ENCODE results near the gene RTEL1. TPM values are rescaled to one million over a fixed set of nuclear protein-coding genes. Genes with fewer than 3 reads are reported as not detected.
"Not testable (repeated sequence)": the region's sequence is repeated elsewhere in the genome, so short reads cannot be mapped to it uniquely, and the experiment has no call there.

RTEL1 gene
- polyA plus RNA-seq, 1 experiment: 11.3 TPM

DNA sequence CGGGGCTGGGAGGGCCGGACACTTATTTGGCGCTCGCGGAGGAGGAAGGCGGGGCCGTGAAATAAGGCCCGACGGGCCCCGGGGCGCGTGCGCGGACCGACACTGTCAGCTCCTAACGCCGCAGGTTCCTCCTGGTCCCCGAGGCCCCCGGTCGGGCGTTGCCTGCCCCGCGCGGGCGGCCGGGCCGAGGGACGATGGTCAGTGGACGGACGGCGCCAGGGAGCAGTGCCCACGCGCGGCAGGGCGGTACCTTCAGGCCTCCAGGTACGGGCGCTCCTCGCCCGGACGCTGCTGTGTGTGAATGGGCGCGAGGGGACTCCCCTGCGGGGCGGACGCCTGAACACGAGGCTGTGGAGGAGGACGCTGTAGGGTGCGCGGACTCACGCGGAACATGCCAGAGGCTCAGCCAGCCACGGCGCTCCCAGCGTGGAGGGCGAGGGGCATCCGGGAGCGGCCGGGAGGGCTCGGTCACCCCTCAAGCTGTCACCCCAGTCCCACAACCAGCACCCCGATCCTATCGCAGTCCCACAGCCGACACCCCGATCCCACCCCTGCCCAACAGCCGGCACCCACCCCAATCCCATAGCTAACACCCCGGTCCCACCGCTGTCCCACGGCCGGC, 30.9 kb upstream of the RTEL1 start:
- peak; percentile 74 for DNase-seq (ENCODE audit: low read depth, low spot score)
- H3K27ac ChIP-seq (ENCODE audit: low read depth, low read length): peak overlapping the region; percentile 39
- POLR2A ChIA-PET: interaction anchor here (0.6 to 1.4 kb wide), 11 partner anchors 11 to 595 kb away, joined by 3 to 9 read pairs (median 4); partner anchors contain the start of genes HELZ2, PTK6, RTEL1 and STMN3
- TF ChIP-seq, protein P1, sequence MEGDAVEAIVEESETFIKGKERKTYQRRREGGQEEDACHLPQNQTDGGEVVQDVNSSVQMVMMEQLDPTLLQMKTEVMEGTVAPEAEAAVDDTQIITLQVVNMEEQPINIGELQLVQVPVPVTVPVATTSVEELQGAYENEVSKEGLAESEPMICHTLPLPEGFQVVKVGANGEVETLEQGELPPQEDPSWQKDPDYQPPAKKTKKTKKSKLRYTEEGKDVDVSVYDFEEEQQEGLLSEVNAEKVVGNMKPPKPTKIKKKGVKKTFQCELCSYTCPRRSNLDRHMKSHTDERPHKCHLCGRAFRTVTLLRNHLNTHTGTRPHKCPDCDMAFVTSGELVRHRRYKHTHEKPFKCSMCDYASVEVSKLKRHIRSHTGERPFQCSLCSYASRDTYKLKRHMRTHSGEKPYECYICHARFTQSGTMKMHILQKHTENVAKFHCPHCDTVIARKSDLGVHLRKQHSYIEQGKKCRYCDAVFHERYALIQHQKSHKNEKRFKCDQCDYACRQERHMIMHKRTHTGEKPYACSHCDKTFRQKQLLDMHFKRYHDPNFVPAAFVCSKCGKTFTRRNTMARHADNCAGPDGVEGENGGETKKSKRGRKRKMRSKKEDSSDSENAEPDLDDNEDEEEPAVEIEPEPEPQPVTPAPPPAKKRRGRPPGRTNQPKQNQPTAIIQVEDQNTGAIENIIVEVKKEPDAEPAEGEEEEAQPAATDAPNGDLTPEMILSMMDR (IDR thresholded peaks at IDR 0.05; ENCODE audit: low read depth, low read length): no peak
- CTCF ChIA-PET: interaction anchor here (0.7 to 0.8 kb wide), 2 partner anchors 91 to 278 kb away, joined by 4 to 5 read pairs; no protein-coding TSS in a partner anchor
- no peaks in the 10 kb centered on the region for H3K9me3 ChIP-seq (ENCODE audit: control insufficient read depth, insufficient read depth, low read length)
- H3K4me3 ChIP-seq (ENCODE audit: low read depth, low read length): peak overlapping the region; percentile 89
- no peaks in the 10 kb centered on the region for H3K27me3 ChIP-seq (ENCODE audit: control insufficient read depth, insufficient read depth, low read length)

DNA sequence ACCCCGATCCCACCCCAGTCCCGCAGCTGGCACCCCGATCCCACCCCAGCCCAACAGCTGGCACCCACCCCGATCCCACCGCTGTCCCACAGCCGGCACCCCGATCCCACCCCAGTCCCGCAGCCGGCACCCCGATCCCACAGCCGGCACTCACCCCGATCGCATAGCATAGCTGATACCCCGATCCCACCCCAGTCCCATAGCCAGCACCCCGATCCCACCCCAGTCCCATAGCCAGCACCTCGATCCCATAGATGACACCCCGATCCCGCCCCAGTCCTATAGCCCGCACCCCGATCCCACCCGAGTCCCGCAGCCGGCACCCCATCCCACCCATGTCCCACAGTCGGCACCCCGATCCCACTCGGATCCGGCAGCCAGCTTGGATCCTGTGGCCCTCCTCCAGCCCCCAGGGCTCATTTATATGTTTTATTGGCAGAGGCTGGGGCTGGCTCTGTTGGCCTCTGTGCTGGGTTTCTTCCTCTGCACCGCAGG, 30.3 kb upstream of the RTEL1 start:
- DNase-seq (ENCODE audit: low read depth, low spot score): no peak
- Histone ChIP-seq H3K27ac (ENCODE audit: low read depth, low read length) (no peak overlapping the region), H3K27me3 (ENCODE audit: control insufficient read depth, insufficient read depth, low read length) (no peaks in the 10 kb centered on the region), H3K4me3 (ENCODE audit: low read depth, low read length) (peak overlapping the region; percentile 89), H3K9me3 (ENCODE audit: control insufficient read depth, insufficient read depth, low read length) (no peaks in the 10 kb centered on the region)
- TF ChIP-seq, protein P1 (IDR thresholded peaks at IDR 0.05; ENCODE audit: low read depth, low read length): no peak
- CTCF ChIA-PET: interaction anchor here (0.7 to 0.8 kb wide), 2 partner anchors 91 to 278 kb away, joined by 4 to 5 read pairs; no protein-coding TSS in a partner anchor
- POLR2A ChIA-PET: interaction anchor here (0.6 to 1.4 kb wide), 6 partner anchors 10 to 595 kb away, joined by 3 to 9 read pairs (median 5); partner anchors contain the start of genes RTEL1 and TPD52L2

DNA sequence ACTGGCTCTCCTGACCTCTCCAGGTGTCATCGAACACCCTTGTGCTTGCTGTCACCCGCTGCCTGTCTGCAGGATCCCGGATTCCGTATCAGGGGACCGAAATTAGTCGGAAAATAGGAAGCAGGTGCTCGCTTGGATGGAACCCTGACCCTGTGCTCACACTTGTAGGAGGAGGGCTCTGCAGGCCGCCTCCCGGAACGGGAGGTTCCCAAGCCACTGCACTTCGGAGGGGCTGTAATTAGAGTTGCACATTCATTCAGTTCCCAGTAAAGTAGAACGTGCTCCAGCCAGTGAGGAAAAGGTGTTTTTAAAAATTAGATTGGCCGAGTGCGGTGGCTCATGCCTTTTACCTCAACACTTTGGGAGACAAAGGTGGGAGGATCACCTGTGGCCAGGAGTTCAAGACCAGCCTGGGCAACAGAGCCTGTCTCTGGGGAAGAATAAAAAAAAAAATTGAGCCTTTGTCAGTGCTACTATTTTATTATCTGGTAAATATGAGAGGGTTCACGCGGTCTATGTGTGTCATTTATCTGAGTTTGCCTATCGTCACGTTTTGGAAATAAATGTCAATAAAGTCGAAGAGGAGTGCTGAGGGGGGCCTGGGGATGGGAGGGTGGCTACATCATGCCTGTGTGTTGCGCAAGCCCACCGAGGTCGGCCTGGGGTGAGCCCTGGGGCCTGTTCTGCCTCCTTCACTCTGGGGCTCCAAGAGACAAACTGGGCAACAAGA, 29.7 kb upstream of the RTEL1 start:
- no peak overlapping the region for H3K27ac ChIP-seq (ENCODE audit: low read depth, low read length)
- CTCF ChIA-PET: interaction anchor here (0.8 kb wide), 1 partner anchor 277 kb away, joined by 5 read pairs; no protein-coding TSS in a partner anchor
- TF ChIP-seq, protein P1 (IDR thresholded peaks at IDR 0.05; ENCODE audit: low read depth, low read length): no peak
- no peaks in the 10 kb centered on the region for H3K9me3 ChIP-seq (ENCODE audit: control insufficient read depth, insufficient read depth, low read length)
- peak overlapping the region; percentile 89 for H3K4me3 ChIP-seq (ENCODE audit: low read depth, low read length)
- POLR2A ChIA-PET: interaction anchor here (0.6 kb wide), 1 partner anchor 424 kb away, joined by 7 read pairs; no protein-coding TSS in a partner anchor
- DNase-seq (ENCODE audit: low read depth, low spot score): peak; percentile 16
- no peaks in the 10 kb centered on the region for H3K27me3 ChIP-seq (ENCODE audit: control insufficient read depth, insufficient read depth, low read length)

DNA sequence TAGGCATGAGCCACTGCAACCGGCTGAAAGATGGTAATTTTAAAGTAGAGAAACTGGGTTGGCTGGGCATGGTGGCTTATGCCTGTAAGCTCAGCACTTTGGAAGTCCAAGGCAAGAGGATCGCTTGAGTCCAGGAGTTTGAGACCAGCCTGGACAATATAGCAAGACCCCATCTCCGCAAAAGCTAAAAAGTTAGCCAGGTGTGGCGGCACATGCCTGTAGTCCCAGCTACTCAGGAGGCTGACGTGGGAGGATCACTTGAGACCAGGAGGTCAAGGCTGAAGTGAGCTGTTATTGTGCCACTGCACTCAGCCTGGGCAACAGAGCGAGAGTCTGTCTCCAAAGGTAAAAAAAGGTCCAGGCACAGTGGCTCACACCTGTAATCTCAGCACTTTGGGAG, 27.2 kb upstream of the RTEL1 start:
- H3K4me3 ChIP-seq (ENCODE audit: low read depth, low read length); POLR2A ChIA-PET; DNase-seq (ENCODE audit: low read depth, low spot score); H3K27me3 ChIP-seq (ENCODE audit: control insufficient read depth, insufficient read depth, low read length); H3K9me3 ChIP-seq (ENCODE audit: control insufficient read depth, insufficient read depth, low read length); H3K27ac ChIP-seq (ENCODE audit: low read depth, low read length); CTCF ChIA-PET: not testable (repeated sequence)

DNA sequence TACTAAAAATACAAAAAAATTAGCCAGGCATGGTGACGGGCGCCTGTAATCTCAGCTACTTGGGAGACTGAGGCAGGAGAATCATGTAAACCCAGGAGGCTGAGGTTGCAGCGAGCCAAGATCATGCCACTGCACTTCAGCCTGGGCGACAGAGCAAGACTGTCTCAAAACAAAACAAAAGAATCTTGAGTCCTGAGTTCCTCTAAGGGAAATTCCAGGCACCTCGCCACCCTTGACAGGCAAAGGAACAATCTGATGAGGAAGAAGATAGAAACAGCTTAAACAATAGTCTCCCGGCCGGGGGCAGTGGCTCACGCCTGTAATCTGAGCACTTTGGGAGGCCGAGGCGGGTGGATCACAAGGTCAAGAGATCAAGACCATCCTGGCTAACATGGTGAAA, 26.7 kb upstream of the RTEL1 start:
- CTCF ChIA-PET; H3K4me3 ChIP-seq (ENCODE audit: low read depth, low read length); POLR2A ChIA-PET; H3K9me3 ChIP-seq (ENCODE audit: control insufficient read depth, insufficient read depth, low read length); H3K27me3 ChIP-seq (ENCODE audit: control insufficient read depth, insufficient read depth, low read length); H3K27ac ChIP-seq (ENCODE audit: low read depth, low read length); DNase-seq (ENCODE audit: low read depth, low spot score): not testable (repeated sequence)

Measured in AG04450 (cell line).